Sigmoid colon (tissue), 7 donors: ENCODE results near the gene TMEM184B. TPM values are rescaled to one million over a fixed set of nuclear protein-coding genes. Genes with fewer than 3 reads are reported as not detected.

Experiments used
- DNase-seq: peaks from one replicate; pipeline ENCODE4 v3.0.0-alpha.2; 2019
- H3K27ac ChIP-seq, 4 donors: fragments of 200-600 bp; sonication (generic); one replicate each; pipeline ENCODE4 v1.5.1; 2016 to 2019; ENCODE audit warnings: mild to moderate bottlenecking in 1 of 4
- H3K27me3 ChIP-seq, 3 donors: fragments of 200-600 bp; sonication (generic); one replicate each; pipeline ENCODE4 v1.5.1; 2019; ENCODE audit warnings: mild to moderate bottlenecking in 1 of 3
- H3K36me3 ChIP-seq, 4 donors: fragments of 200-600 bp; sonication (generic); one replicate each; pipeline ENCODE4 v1.5.1; 2016 to 2019
- H3K4me1 ChIP-seq, 4 donors: fragments of 200-600 bp; sonication (generic); one replicate each; pipeline ENCODE4 v1.5.1; 2017 to 2019
- H3K4me3 ChIP-seq, 4 donors: fragments of 200-600 bp; sonication (generic); one replicate each; pipeline ENCODE4 v1.5.1; 2017 to 2019; ENCODE audit warnings: mild to moderate bottlenecking in 2 of 4, moderate library complexity in 1 of 4
- H3K9me3 ChIP-seq, 4 donors: fragments of 200-600 bp in 3 of 4; sonication (generic) in 3 of 4; one replicate each; pipeline versions ENCODE4 v1.5.1 to v1.6.1; 2013 to 2019
- EP300 ChIP-seq, 4 donors: sonication (generic); formaldehyde crosslinking; IDR thresholded peaks; one replicate each; pipeline ENCODE4 v1.6.1; 2017; ENCODE audit warnings: antibody characterized with exemption in 4 of 4
- POLR2A ChIP-seq, 2 donors: fragments of 450-650 bp; IDR thresholded peaks; one replicate each; pipeline ENCODE4 v1.6.1; 2016; ENCODE audit warnings: antibody characterized with exemption in 2 of 2, mild to moderate bottlenecking in 2 of 2, moderate library complexity in 2 of 2
- POLR2AphosphoS5 ChIP-seq, 4 donors: sonication (generic); formaldehyde crosslinking; IDR thresholded peaks; one replicate each; pipeline ENCODE4 v1.6.1; 2017; ENCODE audit warnings: antibody characterized with exemption in 4 of 4
- WGBS, 2 donors: extraction: QIAGEN DNeasy Blood & Tissue Kit; methylation state at CpG; one replicate each; pipeline ENCODE4 v1.1.7; 2013; 5-methylcytosine and 5-hydroxymethylcytosine counted together
- intact Hi-C: fragments of 100-400 bp; cut with DNase I; formaldehyde crosslinking; loops from one replicate; pipeline ENCODE4 v1.15.1; 2023
- polyA plus RNA-seq, 3 donors: library from polyadenylated mRNA; stranded (reverse); fragments of 200-250 nt; gene quantifications; one replicate each; pipeline ENCODE4 v1.2.3, GENCODE V29; 2013
- total RNA-seq, 4 donors: library from RNA; depleted of rRNA; stranded (reverse); fragments of >200 nt; gene quantifications; one replicate each; pipeline ENCODE4 v1.1.0, GENCODE V29; 2016
- TF ChIP-seq, protein P1 (sequence below), 4 experiments: fragments of 450-650 bp in 3 of 4; fragments of 200-600 bp in 1 of 4; IDR thresholded peaks; one replicate each; pipeline ENCODE4 v1.5.1; 2016 to 2019; ENCODE audit warnings: antibody characterized with exemption in 4 of 4, mild to moderate bottlenecking in 3 of 4, moderate library complexity in 2 of 4
- donor health status: healthy with polysubstance abuse.
- donor health status: Bipolar disorder and iron deficiency.
- donor health status: healthy.

Gene TMEM184B
- total and polyA plus RNA-seq, 7 donors = 7.2 to 96.4 (median 42.6) TPM

- H3K4me3 ChIP-seq = no peak overlapping the region
- H3K9me3 ChIP-seq = no peaks in the 10 kb centered on the region
- 92 to 95% methylated on average over 3 of the region's 3 CpGs for WGBS, 2 donors
- no peaks in the 10 kb centered on the region for H3K27me3 ChIP-seq
- no peak overlapping the region for H3K27ac ChIP-seq
- peaks cover 59 to 79% (median 73%) of the 10 kb centered on the region in 4 donors for H3K36me3 ChIP-seq
- TF ChIP-seq EP300 (IDR thresholded peaks at IDR 0.05) = no peak
- TF ChIP-seq, protein P1, sequence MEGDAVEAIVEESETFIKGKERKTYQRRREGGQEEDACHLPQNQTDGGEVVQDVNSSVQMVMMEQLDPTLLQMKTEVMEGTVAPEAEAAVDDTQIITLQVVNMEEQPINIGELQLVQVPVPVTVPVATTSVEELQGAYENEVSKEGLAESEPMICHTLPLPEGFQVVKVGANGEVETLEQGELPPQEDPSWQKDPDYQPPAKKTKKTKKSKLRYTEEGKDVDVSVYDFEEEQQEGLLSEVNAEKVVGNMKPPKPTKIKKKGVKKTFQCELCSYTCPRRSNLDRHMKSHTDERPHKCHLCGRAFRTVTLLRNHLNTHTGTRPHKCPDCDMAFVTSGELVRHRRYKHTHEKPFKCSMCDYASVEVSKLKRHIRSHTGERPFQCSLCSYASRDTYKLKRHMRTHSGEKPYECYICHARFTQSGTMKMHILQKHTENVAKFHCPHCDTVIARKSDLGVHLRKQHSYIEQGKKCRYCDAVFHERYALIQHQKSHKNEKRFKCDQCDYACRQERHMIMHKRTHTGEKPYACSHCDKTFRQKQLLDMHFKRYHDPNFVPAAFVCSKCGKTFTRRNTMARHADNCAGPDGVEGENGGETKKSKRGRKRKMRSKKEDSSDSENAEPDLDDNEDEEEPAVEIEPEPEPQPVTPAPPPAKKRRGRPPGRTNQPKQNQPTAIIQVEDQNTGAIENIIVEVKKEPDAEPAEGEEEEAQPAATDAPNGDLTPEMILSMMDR (IDR thresholded peaks at IDR 0.05) = no peak
- TF ChIP-seq POLR2A (IDR thresholded peaks at IDR 0.05) = no peak
- no peak for TF ChIP-seq POLR2AphosphoS5 (IDR thresholded peaks at IDR 0.05)
- intact Hi-C loops = no loop called here
- no peak for DNase-seq
- peaks cover 0 to 29% (median 26%) of the 10 kb centered on the region in 4 donors for H3K4me1 ChIP-seq
Observed at GRCh38 chr22:38300946-38301345, 28.1 kb upstream of the TMEM184B start.

DNA sequence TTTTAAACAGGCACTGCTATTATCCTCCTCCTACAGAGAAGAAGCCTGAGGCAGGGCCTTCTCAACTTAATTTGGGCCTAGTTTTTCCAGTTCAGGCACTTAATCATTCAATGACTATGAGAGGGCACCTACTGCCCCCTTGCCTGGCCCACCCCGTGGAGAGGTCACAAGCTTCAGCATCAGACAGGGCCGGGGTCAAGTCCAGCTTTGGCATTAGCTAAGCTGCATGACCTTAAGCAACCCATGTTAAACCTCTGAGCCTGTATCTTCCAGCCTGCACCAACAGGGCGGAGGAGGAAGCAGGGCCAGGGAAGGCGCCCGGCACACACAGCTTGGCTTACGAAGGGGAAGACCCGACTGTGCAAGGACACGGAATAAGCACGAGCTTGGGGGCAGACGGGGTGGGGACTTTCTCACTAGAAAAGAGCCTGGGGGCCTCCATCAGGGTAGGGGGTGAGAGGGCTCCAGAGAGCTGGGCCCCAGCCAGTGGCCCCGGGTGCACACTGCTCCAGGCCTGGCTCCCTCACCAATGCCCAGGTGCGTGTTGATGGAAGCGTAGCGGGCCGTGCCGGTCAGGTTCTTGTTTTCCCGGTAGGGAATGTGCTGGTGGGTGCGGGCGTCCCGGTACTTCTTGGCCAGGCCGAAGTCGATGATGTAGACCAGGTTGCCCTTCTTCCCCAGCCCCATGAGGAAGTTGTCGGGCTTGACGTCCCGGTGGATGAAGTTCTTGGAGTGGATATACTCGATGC lies 27.6 kb upstream of the TMEM184B start:
- peaks cover 65 to 85% (median 77%) of the 10 kb centered on the region in 4 donors for H3K36me3 ChIP-seq
- intact Hi-C loops = no loop called here
- no peak overlapping the region for H3K4me3 ChIP-seq
- no peaks in the 10 kb centered on the region for H3K27me3 ChIP-seq
- H3K27ac ChIP-seq = no peak overlapping the region
- peaks cover 0 to 23% (median 20%) of the 10 kb centered on the region in 4 donors for H3K4me1 ChIP-seq
- TF ChIP-seq POLR2AphosphoS5 (IDR thresholded peaks at IDR 0.05) (no peak), EP300 (IDR thresholded peaks at IDR 0.05) (no peak), POLR2A (IDR thresholded peaks at IDR 0.05) (no peak)
- TF ChIP-seq, protein P1 (IDR thresholded peaks at IDR 0.05) = no peak
- WGBS, 2 donors = 82 to 88% methylated on average over 26 of the region's 26 CpGs
- H3K9me3 ChIP-seq = no peaks in the 10 kb centered on the region
- no peak for DNase-seq

DNA sequence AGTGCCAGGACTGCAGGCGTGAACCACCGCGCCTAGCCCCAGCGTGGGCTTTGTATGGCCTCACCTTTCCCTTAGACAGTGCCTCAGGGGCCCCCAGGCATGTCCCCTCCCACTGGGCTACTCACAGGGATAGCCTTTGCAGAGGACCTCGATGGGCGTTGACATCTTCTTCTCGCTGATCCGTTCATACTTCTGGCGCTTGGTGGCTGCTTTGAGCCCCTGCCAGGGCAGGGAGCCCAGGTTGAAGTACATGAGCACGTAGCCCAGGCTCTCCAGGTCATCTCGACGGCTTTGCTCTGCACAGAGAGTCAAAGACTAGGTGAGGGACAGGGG lies 26.9 kb upstream of the TMEM184B start:
- no peak overlapping the region for H3K4me3 ChIP-seq
- no peaks in the 10 kb centered on the region for H3K9me3 ChIP-seq
- WGBS, 2 donors = 86 to 92% methylated on average over 12 of the region's 12 CpGs
- intact Hi-C loops = no loop called here
- no peak for DNase-seq
- H3K36me3 ChIP-seq = peaks cover 71 to 91% (median 83%) of the 10 kb centered on the region in 4 donors
- H3K27me3 ChIP-seq = no peaks in the 10 kb centered on the region
- no peak for TF ChIP-seq POLR2A (IDR thresholded peaks at IDR 0.05)
- TF ChIP-seq, protein P1 (IDR thresholded peaks at IDR 0.05) = no peak
- no peak for TF ChIP-seq POLR2AphosphoS5 (IDR thresholded peaks at IDR 0.05)
- TF ChIP-seq EP300 (IDR thresholded peaks at IDR 0.05) = no peak
- H3K27ac ChIP-seq = no peak overlapping the region
- peaks cover 0 to 17% (median 15%) of the 10 kb centered on the region in 4 donors for H3K4me1 ChIP-seq

- H3K4me1 ChIP-seq = peaks cover 0 to 4% (median 2%) of the 10 kb centered on the region in 4 donors
- no peak overlapping the region for H3K27ac ChIP-seq
- H3K4me3 ChIP-seq = no peak overlapping the region
- H3K27me3 ChIP-seq = no peaks in the 10 kb centered on the region
- DNase-seq = no peak
- TF ChIP-seq POLR2A (IDR thresholded peaks at IDR 0.05) = no peak
- TF ChIP-seq EP300 (IDR thresholded peaks at IDR 0.05) = no peak
- TF ChIP-seq, protein P1 (IDR thresholded peaks at IDR 0.05) = peak in 2 of 4 experiments; percentile 8 to 28
- TF ChIP-seq POLR2AphosphoS5 (IDR thresholded peaks at IDR 0.05) = no peak
- 90 to 92% methylated on average over 25 of the region's 25 CpGs for whole genome bisulfite sequencing, 2 donors
- H3K9me3 ChIP-seq = no peaks in the 10 kb centered on the region
- intact Hi-C loops = no loop called here
- H3K36me3 ChIP-seq = peaks cover 72 to 100% (median 95%) of the 10 kb centered on the region in 4 donors
Observed at GRCh38 chr22:38298312-38299005, 25.6 kb upstream of the TMEM184B start.
